Activated naive CD8-positive, alpha-beta T cell (primary cell): ENCODE measurements around the gene ATP6V0A4.
"Not testable (repeated sequence)": the region's sequence is repeated elsewhere in the genome, so short reads cannot be mapped to it uniquely, and the experiment has no call there.

ENCODE experiments used
- H3K27ac Mint-ChIP-seq: one replicate; pipeline ENCODE4 v1.8.0; 2021; ENCODE audit warnings: mixed read lengths
- H3K27me3 Mint-ChIP-seq: one replicate; pipeline ENCODE4 v1.8.0; 2021; ENCODE audit warnings: mixed read lengths
- H3K36me3 Mint-ChIP-seq: one replicate; pipeline ENCODE4 v1.8.0; 2021; ENCODE audit warnings: mixed read lengths
- H3K4me1 Mint-ChIP-seq: one replicate; pipeline ENCODE4 v1.8.0; 2021; ENCODE audit warnings: low read depth, mixed read lengths
- H3K4me3 Mint-ChIP-seq: one replicate; pipeline ENCODE4 v1.8.0; 2021; ENCODE audit warnings: mild to moderate bottlenecking, mixed read lengths
- H3K9me3 Mint-ChIP-seq: one replicate; pipeline ENCODE4 v1.8.0; 2021; ENCODE audit warnings: low read depth, mixed read lengths

The ATP6V0A4 gene

DNA sequence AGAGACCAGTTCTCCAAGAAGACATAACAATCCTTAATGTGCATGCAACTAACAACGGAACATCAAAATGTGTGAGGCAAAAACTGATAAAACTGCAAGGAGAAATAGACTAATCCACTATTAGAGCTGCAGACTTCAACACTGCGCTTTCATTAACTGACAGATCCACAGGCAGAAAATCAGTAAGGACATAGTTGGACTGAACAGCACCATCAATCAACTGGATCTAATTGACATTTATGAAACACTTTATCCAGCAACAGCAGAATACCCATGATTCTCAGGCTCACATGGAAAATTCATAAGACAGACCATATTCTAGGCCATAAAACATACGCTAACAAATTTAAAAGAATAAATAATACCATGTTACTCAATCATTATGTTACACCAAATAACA, 21.6 kb upstream of the ATP6V0A4 start:
- no peak overlapping the region for H3K4me3 Mint-ChIP-seq
- no peaks in the 10 kb centered on the region for H3K9me3 Mint-ChIP-seq
- H3K27me3 Mint-ChIP-seq: no peaks in the 10 kb centered on the region

DNA sequence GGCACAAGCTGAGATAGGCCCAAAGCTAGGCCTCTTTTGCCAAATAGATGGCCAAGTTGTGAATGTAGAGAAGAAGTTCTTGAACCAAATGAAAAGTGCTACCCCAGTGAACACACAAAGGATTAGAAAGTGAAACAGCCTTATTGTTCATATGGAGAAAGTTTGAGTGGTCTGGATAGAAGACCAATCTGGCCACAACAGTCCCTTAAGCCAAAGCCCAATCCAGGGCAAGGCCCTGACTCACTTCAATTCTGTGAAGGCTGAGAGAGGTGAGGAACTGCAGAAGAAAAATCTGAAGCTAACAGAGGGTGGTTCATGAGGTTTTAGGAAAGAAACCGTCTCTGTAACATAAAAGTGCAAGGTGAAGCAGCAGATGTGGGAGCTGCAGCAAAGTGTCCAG, 18.7 kb upstream of the ATP6V0A4 start:
- no peaks in the 10 kb centered on the region for H3K36me3 Mint-ChIP-seq
- H3K27me3 Mint-ChIP-seq: no peaks in the 10 kb centered on the region
- no peak overlapping the region for H3K27ac Mint-ChIP-seq
- H3K4me3 Mint-ChIP-seq: no peak overlapping the region
- no peaks in the 10 kb centered on the region for H3K4me1 Mint-ChIP-seq
- no peaks in the 10 kb centered on the region for H3K9me3 Mint-ChIP-seq

More for the DNA sequence above, 21.6 kb upstream of the ATP6V0A4 start:
- Mint-ChIP-seq H3K4me1 (no peaks in the 10 kb centered on the region), H3K36me3 (no peaks in the 10 kb centered on the region), H3K27ac (no peak overlapping the region)

DNA sequence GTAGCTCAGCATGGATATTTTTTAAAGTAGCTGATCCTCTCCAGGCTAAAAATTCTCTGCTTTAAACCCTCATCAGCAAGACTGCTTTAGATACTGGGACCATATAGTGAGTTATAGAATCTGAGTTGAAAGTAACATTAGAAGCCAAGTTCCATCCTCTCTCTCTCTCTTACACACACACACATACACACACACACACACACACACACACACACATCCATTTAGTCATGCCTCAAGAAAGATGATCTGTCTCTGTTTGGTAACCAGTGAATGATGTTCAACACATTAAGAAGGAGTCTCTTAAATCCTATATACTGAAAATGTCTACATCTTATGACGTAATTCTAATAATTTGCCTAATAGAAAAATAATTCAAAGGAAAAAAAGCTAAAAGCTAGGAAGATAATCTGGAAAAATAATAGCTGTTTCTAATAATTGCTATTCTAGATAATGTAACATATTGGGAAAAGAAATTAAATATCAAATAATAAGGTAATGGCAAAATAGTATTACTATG, 16.9 kb upstream of the ATP6V0A4 start:
- no peak overlapping the region for H3K4me3 Mint-ChIP-seq
- no peaks in the 10 kb centered on the region for H3K36me3 Mint-ChIP-seq
- H3K9me3 Mint-ChIP-seq: no peaks in the 10 kb centered on the region
- no peak overlapping the region for H3K27ac Mint-ChIP-seq
- H3K27me3 Mint-ChIP-seq: no peaks in the 10 kb centered on the region
- H3K4me1 Mint-ChIP-seq: no peaks in the 10 kb centered on the region

DNA sequence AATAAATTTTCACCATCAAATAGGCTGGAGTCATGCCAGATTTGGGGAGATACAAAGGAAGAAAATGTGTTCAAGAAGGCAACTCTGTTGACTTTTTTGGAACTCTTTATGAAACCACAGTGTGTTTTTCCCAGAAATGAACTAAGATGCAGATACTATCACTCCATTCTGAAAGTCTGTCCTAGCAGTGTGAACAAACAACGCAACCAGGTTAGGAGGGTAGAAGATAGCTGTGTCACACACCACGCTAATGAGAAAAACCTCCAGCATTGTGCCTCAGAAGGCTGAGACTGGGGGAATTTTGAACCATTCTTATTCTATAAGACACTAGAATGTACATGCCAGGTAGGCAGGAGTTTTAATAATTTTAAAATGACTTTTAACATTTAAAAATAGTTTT, 15.9 kb upstream of the ATP6V0A4 start:
- H3K36me3 Mint-ChIP-seq: no peaks in the 10 kb centered on the region
- H3K9me3 Mint-ChIP-seq: no peaks in the 10 kb centered on the region
- no peak overlapping the region for H3K27ac Mint-ChIP-seq
- no peak overlapping the region for H3K4me3 Mint-ChIP-seq
- no peaks in the 10 kb centered on the region for H3K4me1 Mint-ChIP-seq
- no peaks in the 10 kb centered on the region for H3K27me3 Mint-ChIP-seq

- not testable (repeated sequence) for H3K4me1 Mint-ChIP-seq, H3K27me3 Mint-ChIP-seq, H3K36me3 Mint-ChIP-seq, H3K9me3 Mint-ChIP-seq, H3K4me3 Mint-ChIP-seq, H3K27ac Mint-ChIP-seq
Observed at GRCh38 chr7:138811327-138811726, 13.3 kb upstream of the ATP6V0A4 start.

- H3K4me1 Mint-ChIP-seq: no peaks in the 10 kb centered on the region
- H3K27me3 Mint-ChIP-seq: no peaks in the 10 kb centered on the region
- no peak overlapping the region for H3K27ac Mint-ChIP-seq
- H3K36me3 Mint-ChIP-seq: no peaks in the 10 kb centered on the region
- no peak overlapping the region for H3K4me3 Mint-ChIP-seq
- no peaks in the 10 kb centered on the region for H3K9me3 Mint-ChIP-seq
Observed at GRCh38 chr7:138809346-138809745, 11.3 kb upstream of the ATP6V0A4 start.

DNA sequence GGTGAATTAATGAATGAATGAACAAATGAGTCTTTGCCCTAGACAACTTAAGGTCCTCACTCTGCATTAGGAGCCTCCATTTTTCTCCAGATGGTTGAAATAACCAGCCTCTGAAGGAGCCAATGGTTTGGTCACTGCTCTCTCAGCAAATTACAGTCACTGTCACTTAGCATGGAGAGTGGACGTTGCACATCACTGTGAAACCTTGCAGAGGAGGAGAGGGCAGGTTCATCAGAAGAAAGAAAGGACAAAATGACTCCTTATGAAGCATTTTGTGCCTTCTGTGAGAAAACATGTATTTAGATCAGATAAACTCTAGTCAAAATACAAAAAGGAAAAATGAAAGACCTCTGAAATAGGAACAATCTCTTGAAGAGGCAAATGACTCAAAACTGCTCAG, 6.6 kb upstream of the ATP6V0A4 start:
- Mint-ChIP-seq H3K4me1 (no peaks in the 10 kb centered on the region), H3K36me3 (no peaks in the 10 kb centered on the region), H3K9me3 (no peaks in the 10 kb centered on the region), H3K4me3 (no peak overlapping the region), H3K27me3 (no peaks in the 10 kb centered on the region), H3K27ac (no peak overlapping the region)

DNA sequence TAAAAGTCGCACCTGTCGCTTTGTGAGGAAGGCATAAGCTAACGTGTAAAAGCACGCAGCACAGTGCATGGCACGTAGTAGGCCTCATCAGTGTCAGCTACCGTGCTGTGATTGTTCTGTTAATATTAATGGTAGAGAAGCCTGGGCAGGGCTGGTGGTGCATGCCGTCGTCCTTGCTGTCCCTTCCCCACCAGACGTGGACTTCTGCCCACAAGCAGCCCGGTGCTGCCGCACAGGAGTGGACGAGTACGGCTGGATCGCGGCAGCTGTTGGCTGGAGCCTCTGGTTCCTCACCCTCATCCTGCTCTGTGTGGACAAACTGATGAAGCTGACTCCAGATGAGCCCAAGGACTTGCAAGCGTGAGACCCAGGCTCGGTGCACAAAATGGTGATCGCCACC, 4.7 kb upstream of the ATP6V0A4 start:
- Mint-ChIP-seq H3K36me3 (peaks cover 3% of the 10 kb centered on the region), H3K4me1 (peaks cover 4% of the 10 kb centered on the region), H3K4me3 (no peak overlapping the region), H3K27me3 (no peaks in the 10 kb centered on the region), H3K27ac (no peak overlapping the region), H3K9me3 (no peaks in the 10 kb centered on the region)

- peaks cover 3% of the 10 kb centered on the region for H3K36me3 Mint-ChIP-seq
- H3K4me1 Mint-ChIP-seq: peaks cover 8% of the 10 kb centered on the region
- no peaks in the 10 kb centered on the region for H3K9me3 Mint-ChIP-seq
- H3K4me3 Mint-ChIP-seq: no peak overlapping the region
- H3K27ac Mint-ChIP-seq: no peak overlapping the region
- no peaks in the 10 kb centered on the region for H3K27me3 Mint-ChIP-seq
Observed at GRCh38 chr7:138801256-138801655, 3.3 kb upstream of the ATP6V0A4 start.

DNA sequence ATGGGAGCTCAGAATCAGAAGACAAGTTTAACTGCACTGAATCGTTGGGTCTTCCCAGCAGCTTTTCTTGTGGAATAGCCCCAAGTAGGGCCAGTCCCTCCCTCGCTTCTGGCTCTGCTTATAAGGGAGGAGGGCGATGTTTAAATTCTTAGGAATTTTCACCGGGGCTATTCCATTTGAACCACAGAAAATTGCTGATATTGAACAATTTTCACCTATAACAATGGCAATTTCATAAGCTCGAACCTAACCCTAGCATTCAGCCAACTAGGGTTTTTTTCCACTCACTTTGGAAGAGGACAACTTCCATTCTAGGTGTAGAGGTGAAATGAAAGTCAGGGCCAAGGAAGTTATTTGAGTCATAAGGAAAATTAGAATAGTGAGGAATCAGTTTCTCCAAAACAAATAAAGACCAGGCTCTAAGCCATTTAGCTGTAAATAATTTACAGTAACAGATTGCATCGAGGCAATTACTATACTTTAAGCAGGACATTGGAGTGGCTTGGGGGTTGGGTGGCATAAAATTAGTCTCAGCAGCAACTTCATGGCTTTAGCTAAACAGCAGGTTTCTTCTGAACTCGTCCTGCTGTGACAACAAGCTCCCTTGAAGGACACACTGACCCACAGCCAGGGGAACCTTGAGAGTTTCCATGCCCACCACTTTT, 1.5 kb upstream of the ATP6V0A4 start:
- Mint-ChIP-seq H3K9me3 (no peaks in the 10 kb centered on the region), H3K4me3 (no peak overlapping the region), H3K4me1 (peaks cover 8% of the 10 kb centered on the region), H3K27me3 (no peaks in the 10 kb centered on the region), H3K27ac (no peak overlapping the region), H3K36me3 (peaks cover 3% of the 10 kb centered on the region)

- H3K4me3 Mint-ChIP-seq: no peak overlapping the region
- H3K4me1 Mint-ChIP-seq: peaks cover 8% of the 10 kb centered on the region
- peaks cover 3% of the 10 kb centered on the region for H3K36me3 Mint-ChIP-seq
- no peak overlapping the region for H3K27ac Mint-ChIP-seq
- no peaks in the 10 kb centered on the region for H3K9me3 Mint-ChIP-seq
- H3K27me3 Mint-ChIP-seq: no peaks in the 10 kb centered on the region
Observed at GRCh38 chr7:138798836-138799235, 840 bp upstream of the ATP6V0A4 start.

- H3K4me3 Mint-ChIP-seq, H3K9me3 Mint-ChIP-seq, H3K4me1 Mint-ChIP-seq, H3K27ac Mint-ChIP-seq, H3K27me3 Mint-ChIP-seq, H3K36me3 Mint-ChIP-seq: not testable (repeated sequence)
Observed at GRCh38 chr7:138797046-138797445, 950 bp downstream of the ATP6V0A4 start.

DNA sequence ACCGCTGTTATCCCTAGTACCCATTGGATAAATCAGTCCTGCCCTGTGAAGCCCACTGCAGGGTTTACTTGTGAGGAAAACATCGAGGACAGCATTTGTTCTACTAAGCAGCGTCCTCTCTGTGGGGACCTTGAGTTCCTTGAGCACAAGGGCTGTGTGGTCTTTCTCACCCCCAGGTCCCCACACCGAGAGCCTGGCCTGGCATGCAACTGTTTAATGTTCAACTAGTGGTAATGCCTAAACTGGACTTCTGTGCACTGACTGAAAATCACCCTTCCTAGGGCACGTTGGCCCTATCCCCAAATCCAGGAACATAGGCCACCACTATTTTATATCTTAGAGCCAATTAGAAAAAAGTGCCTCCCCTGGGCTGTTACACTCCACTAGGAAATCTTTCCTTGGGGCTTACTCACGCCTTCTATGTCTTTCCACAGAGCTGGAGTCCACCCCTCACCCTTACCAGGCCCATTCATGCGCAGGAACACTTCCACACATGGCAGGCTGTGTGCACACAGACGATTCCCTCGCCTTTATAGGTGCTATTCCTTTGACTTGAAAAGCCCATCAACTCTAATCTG, 1.9 kb downstream of the ATP6V0A4 start:
- H3K9me3 Mint-ChIP-seq: no peaks in the 10 kb centered on the region
- peaks cover 3% of the 10 kb centered on the region for H3K36me3 Mint-ChIP-seq
- peaks cover 8% of the 10 kb centered on the region for H3K4me1 Mint-ChIP-seq
- no peak overlapping the region for H3K27ac Mint-ChIP-seq
- no peak overlapping the region for H3K4me3 Mint-ChIP-seq
- no peaks in the 10 kb centered on the region for H3K27me3 Mint-ChIP-seq

GRCh38 chr7:138785587-138786437, 12.2 kb downstream of the ATP6V0A4 start:
- no peaks in the 10 kb centered on the region for H3K4me1 Mint-ChIP-seq
- peaks cover 10% of the 10 kb centered on the region for H3K36me3 Mint-ChIP-seq
- H3K27ac Mint-ChIP-seq: no peak overlapping the region

DNA sequence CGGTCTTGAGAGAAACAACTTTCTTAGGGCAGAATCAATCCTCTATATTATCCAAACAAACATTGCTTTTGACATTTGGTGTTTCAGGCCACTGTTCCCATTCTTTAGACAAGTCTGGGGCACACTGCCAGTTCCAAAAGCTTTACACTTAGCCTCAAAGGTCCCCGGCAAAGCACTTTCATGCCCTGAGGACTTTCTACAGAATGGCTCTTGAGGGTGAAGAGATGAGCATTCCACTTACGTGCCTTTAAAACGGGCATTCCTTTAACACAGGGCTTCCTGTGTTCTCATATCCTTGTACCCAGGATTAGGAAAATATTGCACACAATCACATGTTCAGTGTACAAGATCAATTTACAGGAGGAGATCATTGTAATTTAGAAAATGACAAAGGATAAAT, 13.3 kb downstream of the ATP6V0A4 start:
- H3K9me3 Mint-ChIP-seq: peaks cover 4% of the 10 kb centered on the region
- no peaks in the 10 kb centered on the region for H3K27me3 Mint-ChIP-seq
- H3K4me1 Mint-ChIP-seq: no peaks in the 10 kb centered on the region
- H3K36me3 Mint-ChIP-seq: peaks cover 10% of the 10 kb centered on the region
- H3K27ac Mint-ChIP-seq: no peak overlapping the region
- H3K4me3 Mint-ChIP-seq: no peak overlapping the region

More at GRCh38 chr7:138785587-138786437, 12.2 kb downstream of the ATP6V0A4 start:
- no peaks in the 10 kb centered on the region for H3K27me3 Mint-ChIP-seq
- no peak overlapping the region for H3K4me3 Mint-ChIP-seq
- H3K9me3 Mint-ChIP-seq: peaks cover 4% of the 10 kb centered on the region
